HepG2 (cell line): ENCODE measurements around the gene PC. TPM values are rescaled to one million over a fixed set of nuclear protein-coding genes. Genes with fewer than 3 reads are reported as not detected.

Experiments
- BCL6 ChIP-seq: IDR thresholded peaks from 2 replicates; pipeline ENCODE4 v1.6.1; 2016; ENCODE audit warnings: missing genetic modification reagents, missing compliant biosample characterization
- HDAC2 ChIP-seq: sonication (generic); formaldehyde crosslinking; IDR thresholded peaks from 2 replicates; pipeline ENCODE4 v1.4.0; 2020; ENCODE audit warnings: missing genetic modification reagents
- HNF4G ChIP-seq, 2 experiments: sonication (generic) in 1 of 2; formaldehyde crosslinking in 1 of 2; IDR thresholded peaks; 2 replicates each; pipeline versions ENCODE4 v1.4.0 to v1.6.1; 2011 to 2020; ENCODE audit warnings: borderline replicate concordance in 2 of 2, low read depth in 2 of 2, mild to moderate bottlenecking in 2 of 2, low read length in 1 of 2, missing genetic modification reagents in 1 of 2, moderate library complexity in 1 of 2
- MTF1 ChIP-seq: sonication (generic); formaldehyde crosslinking; IDR thresholded peaks from 2 replicates; pipeline ENCODE4 v1.5.0; 2020; ENCODE audit warnings: missing genetic modification reagents
- NKX3-1 ChIP-seq: sonication (generic); formaldehyde crosslinking; IDR thresholded peaks from 2 replicates; pipeline ENCODE4 v1.5.0; 2020; ENCODE audit warnings: missing genetic modification reagents
- RBAK ChIP-seq: sonication (generic); formaldehyde crosslinking; IDR thresholded peaks from 2 replicates; pipeline ENCODE4 v1.5.1; 2020; ENCODE audit warnings: mild to moderate bottlenecking, missing genetic modification reagents
- SMARCC2 ChIP-seq: fragments of 450-650 bp; IDR thresholded peaks from 2 replicates; pipeline ENCODE4 v1.6.1; 2017; ENCODE audit warnings: antibody characterized with exemption, mild to moderate bottlenecking
- SRSF4 ChIP-seq: fragments of 200-400 bp; formaldehyde crosslinking; IDR thresholded peaks from one replicate; pipeline ENCODE4 v1.6.1; 2018; ENCODE audit warnings: mild to moderate bottlenecking, low read depth, low read length, moderate library complexity; ENCODE audit not compliant: poor library complexity, severe bottlenecking
- SRSF9 ChIP-seq: fragments of 200-400 bp; formaldehyde crosslinking; IDR thresholded peaks from 2 replicates; pipeline ENCODE4 v1.6.1; 2018; ENCODE audit warnings: borderline replicate concordance, mild to moderate bottlenecking, low read depth, low read length; ENCODE audit not compliant: insufficient read depth, poor library complexity, severe bottlenecking
- SRY ChIP-seq: sonication (generic); formaldehyde crosslinking; IDR thresholded peaks from 2 replicates; pipeline ENCODE4 v1.8.0; 2022; ENCODE audit warnings: mild to moderate bottlenecking, missing genetic modification reagents
- SSRP1 ChIP-seq: IDR thresholded peaks from 2 replicates; pipeline ENCODE4 v1.6.1; 2016; ENCODE audit warnings: control low read depth
- ZC3H13 ChIP-seq: sonication (generic); formaldehyde crosslinking; IDR thresholded peaks from 2 replicates; pipeline ENCODE4 v1.8.1; 2023; ENCODE audit warnings: mild to moderate bottlenecking, missing genetic modification reagents, moderate library complexity
- ZNF121 ChIP-seq: sonication (generic); formaldehyde crosslinking; IDR thresholded peaks from 2 replicates; pipeline ENCODE4 v1.5.0; 2020; ENCODE audit warnings: mild to moderate bottlenecking, missing genetic modification reagents
- ZNF180 ChIP-seq: sonication (generic); formaldehyde crosslinking; IDR thresholded peaks from 2 replicates; pipeline ENCODE4 v1.4.0; 2020; ENCODE audit warnings: low read depth, missing genetic modification reagents, borderline replicate concordance
- ZNF24 ChIP-seq: fragments of 450-650 bp; IDR thresholded peaks from 2 replicates; pipeline ENCODE4 v1.6.1; 2017; ENCODE audit warnings: antibody characterized with exemption, mild to moderate bottlenecking
- ZNF335 ChIP-seq: sonication (generic); formaldehyde crosslinking; IDR thresholded peaks from 2 replicates; pipeline ENCODE4 v1.4.0; 2020; ENCODE audit warnings: missing genetic modification reagents
- ZNF607 ChIP-seq: sonication (generic); formaldehyde crosslinking; IDR thresholded peaks from 2 replicates; pipeline ENCODE4 v1.5.1; 2020; ENCODE audit warnings: missing genetic modification reagents, mild to moderate bottlenecking, borderline replicate concordance
- ZNF878 ChIP-seq: sonication (generic); formaldehyde crosslinking; IDR thresholded peaks from 2 replicates; pipeline ENCODE4 v1.8.1; 2023; ENCODE audit warnings: mild to moderate bottlenecking, missing genetic modification reagents, moderate library complexity
- ZNF891 ChIP-seq: sonication (generic); formaldehyde crosslinking; IDR thresholded peaks from 2 replicates; pipeline ENCODE4 v1.5.0; 2020; ENCODE audit warnings: mild to moderate bottlenecking, missing genetic modification reagents
- polyA plus RNA-seq, 8 experiments: library from polyadenylated mRNA; depleted of rRNA in 3 of 8; stranded (reverse) in 7 of 8; unstranded in 1 of 8; fragments of >200 nt; fragmentation: Illumina TruSeq in 4 of 8; extraction: Trizol in 4 of 8; gene quantifications; 2 replicates each; pipeline versions ENCODE4 v1.2.1 to v1.2.3, GENCODE V29; 2011 to 2016; ENCODE audit warnings: low read depth in 4 of 8, missing spikeins in 1 of 8, mixed read lengths in 1 of 8; ENCODE audit not compliant: insufficient read depth in 1 of 8
- total RNA-seq, 5 experiments: library from RNA; depleted of rRNA; stranded (reverse); fragments of >200 nt; fragmentation: Illumina TruSeq; extraction: Trizol; gene quantifications; 2 replicates each; pipeline ENCODE4 v1.2.3, GENCODE V29; 2016; ENCODE audit warnings: low read depth in 1 of 5
- TF ChIP-seq, protein P1 (sequence below): sonication (generic); formaldehyde crosslinking; IDR thresholded peaks from 2 replicates; pipeline ENCODE4 v1.8.1; 2023; ENCODE audit warnings: missing genetic modification reagents, inconsistent platforms, borderline replicate concordance
- TF ChIP-seq, protein P2 (sequence below): IDR thresholded peaks from 2 replicates; pipeline ENCODE4 v1.6.1; 2016; ENCODE audit warnings: low read depth, control low read depth
- TF ChIP-seq, protein P3 (sequence below): sonication (generic); formaldehyde crosslinking; IDR thresholded peaks from 2 replicates; pipeline ENCODE4 v1.5.1; 2020; ENCODE audit warnings: missing genetic modification reagents, mild to moderate bottlenecking, borderline replicate concordance
- TF ChIP-seq, protein P4 (sequence below): sonication (generic); IDR thresholded peaks from 2 replicates; pipeline ENCODE4 v1.6.1; 2016; ENCODE audit warnings: low read depth, borderline replicate concordance
- TF ChIP-seq, protein P5 (sequence below): sonication (generic); formaldehyde crosslinking; IDR thresholded peaks from 2 replicates; pipeline ENCODE4 v1.8.0; 2022; ENCODE audit warnings: mild to moderate bottlenecking, missing genetic modification reagents, borderline replicate concordance

The PC gene
- total and polyA plus RNA-seq, 2 of the 13 experiments (the other 11 are each of a cell fraction or from before 2014, with no cell fraction given): 29.0 to 39.0 TPM

DNA sequence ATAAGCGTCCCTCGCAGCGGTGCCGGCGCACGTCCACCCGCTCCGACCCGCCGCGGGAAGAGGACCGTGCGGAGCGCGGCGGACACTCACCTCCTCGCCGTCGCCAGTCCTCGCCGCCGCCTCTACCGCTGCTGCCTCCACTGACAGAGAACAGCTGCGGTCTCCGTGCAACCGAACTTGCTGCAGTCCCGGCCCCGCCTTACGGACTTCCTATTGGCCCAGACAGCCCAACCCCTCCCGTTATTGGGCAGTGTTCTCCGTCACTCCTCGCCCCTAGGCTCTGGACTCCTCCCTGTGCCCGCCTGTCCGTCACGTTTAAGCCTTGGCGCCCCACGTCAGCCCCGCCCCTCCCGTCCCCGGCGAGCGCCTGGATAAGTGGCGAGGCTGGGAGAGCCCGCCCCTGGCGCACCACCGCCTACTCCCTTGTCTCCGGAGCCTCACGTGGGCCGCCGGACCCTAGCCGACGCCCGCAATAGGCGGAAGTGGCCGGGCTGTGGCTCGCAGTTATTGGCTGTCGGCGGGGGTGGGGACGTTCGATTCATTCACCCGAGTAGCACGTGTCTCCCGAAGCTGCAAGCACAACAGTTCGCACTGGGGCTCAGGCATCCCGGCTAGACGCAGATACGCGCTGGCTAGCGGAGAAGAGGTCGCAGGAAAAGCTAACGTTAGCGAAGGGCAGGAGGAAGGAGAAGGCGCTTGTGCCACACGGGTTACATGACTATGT, at the start of gene PC (continued):
- TF ChIP-seq SRSF9 (no peak), HNF4G (IDR thresholded peaks at IDR 0.05; ENCODE audit: borderline replicate concordance, low read depth, low read length) (no peak), HNF4G (CRISPR knock-in tag; IDR thresholded peaks at IDR 0.05; ENCODE audit: borderline replicate concordance, low read depth) (peak; percentile 26; the same call in 1 of the 2 replicates), RBAK (CRISPR knock-in tag) (peak; percentile 53; the same call in 1 of the 2 replicates), HDAC2 (peak; percentile 74; the same call in 1 of the 2 replicates), SMARCC2 (no peak), ZNF24 (no peak; the same call in 1 of the 2 replicates), SSRP1 (CRISPR knock-in tag) (no peak), ZNF180 (no peak), NKX3-1 (CRISPR knock-in tag) (no peak), SRSF4 (no peak), ZC3H13 (CRISPR knock-in tag) (peak; percentile 96), MTF1 (no peak), BCL6 (CRISPR knock-in tag) (peak; percentile 36; the same call in 1 of the 2 replicates), ZNF335 (CRISPR knock-in tag) (peak; percentile 86), ZNF891 (CRISPR knock-in tag) (peak; percentile 91; the same call in 1 of the 2 replicates), SRY (CRISPR knock-in tag) (peak; percentile 83), ZNF878 (CRISPR knock-in tag) (peak; percentile 98), ZNF121 (CRISPR knock-in tag) (no peak), ZNF607 (peak; percentile 89)
- TF ChIP-seq, protein P1, sequence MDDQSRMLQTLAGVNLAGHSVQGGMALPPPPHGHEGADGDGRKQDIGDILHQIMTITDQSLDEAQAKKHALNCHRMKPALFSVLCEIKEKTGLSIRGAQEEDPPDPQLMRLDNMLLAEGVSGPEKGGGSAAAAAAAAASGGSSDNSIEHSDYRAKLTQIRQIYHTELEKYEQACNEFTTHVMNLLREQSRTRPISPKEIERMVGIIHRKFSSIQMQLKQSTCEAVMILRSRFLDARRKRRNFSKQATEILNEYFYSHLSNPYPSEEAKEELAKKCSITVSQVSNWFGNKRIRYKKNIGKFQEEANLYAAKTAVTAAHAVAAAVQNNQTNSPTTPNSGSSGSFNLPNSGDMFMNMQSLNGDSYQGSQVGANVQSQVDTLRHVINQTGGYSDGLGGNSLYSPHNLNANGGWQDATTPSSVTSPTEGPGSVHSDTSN: no peak
- TF ChIP-seq, protein P2, sequence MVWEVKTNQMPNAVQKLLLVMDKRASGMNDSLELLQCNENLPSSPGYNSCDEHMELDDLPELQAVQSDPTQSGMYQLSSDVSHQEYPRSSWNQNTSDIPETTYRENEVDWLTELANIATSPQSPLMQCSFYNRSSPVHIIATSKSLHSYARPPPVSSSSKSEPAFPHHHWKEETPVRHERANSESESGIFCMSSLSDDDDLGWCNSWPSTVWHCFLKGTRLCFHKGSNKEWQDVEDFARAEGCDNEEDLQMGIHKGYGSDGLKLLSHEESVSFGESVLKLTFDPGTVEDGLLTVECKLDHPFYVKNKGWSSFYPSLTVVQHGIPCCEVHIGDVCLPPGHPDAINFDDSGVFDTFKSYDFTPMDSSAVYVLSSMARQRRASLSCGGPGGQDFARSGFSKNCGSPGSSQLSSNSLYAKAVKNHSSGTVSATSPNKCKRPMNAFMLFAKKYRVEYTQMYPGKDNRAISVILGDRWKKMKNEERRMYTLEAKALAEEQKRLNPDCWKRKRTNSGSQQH (CRISPR knock-in tag): peak; percentile 98
- TF ChIP-seq, protein P3, sequence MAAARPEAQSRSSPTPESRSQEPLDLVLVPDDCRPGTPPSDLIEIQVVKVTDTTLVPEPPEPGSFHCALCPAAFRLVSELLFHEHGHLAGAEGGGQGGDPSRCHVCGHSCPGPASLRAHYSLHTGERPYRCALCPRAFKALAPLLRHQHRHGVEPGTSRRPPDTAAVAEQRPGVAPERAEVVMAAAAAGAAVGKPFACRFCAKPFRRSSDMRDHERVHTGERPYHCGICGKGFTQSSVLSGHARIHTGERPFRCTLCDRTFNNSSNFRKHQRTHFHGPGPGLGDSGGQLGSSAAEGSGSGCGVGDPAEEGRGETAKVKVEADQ (CRISPR knock-in tag): no peak
- TF ChIP-seq, protein P4, sequence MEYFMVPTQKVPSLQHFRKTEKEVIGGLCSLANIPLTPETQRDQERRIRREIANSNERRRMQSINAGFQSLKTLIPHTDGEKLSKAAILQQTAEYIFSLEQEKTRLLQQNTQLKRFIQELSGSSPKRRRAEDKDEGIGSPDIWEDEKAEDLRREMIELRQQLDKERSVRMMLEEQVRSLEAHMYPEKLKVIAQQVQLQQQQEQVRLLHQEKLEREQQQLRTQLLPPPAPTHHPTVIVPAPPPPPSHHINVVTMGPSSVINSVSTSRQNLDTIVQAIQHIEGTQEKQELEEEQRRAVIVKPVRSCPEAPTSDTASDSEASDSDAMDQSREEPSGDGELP: peak; percentile 98
- TF ChIP-seq, protein P5, sequence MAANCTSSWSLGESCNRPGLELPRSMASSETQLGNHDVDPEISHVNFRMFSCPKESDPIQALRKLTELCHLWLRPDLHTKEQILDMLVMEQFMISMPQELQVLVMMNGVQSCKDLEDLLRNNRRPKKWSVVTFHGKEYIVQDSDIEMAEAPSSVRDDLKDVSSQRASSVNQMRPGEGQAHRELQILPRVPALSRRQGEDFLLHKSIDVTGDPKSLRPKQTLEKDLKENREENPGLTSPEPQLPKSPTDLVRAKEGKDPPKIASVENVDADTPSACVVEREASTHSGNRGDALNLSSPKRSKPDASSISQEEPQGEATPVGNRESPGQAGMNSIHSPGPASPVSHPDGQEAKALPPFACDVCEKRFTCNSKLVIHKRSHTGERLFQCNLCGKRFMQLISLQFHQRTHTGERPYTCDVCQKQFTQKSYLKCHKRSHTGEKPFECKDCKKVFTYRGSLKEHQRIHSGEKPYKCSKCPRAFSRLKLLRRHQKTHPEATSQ (CRISPR knock-in tag): peak; percentile 92
